Ecto neural progenitor cell (in vitro differentiated cells): ENCODE results near the gene TMEM190.
A peak's percentile ranks its signal among the peaks of the same experiment; 100 is the strongest.
"Not testable (repeated sequence)": the region's sequence is repeated elsewhere in the genome, so short reads cannot be mapped to it uniquely, and the experiment has no call there.

Experiments used
- DNase-seq: peaks from one replicate; pipeline ENCODE4 v3.0.0-alpha.2; 2018; ENCODE audit warnings: low spot score

Gene TMEM190

DNA sequence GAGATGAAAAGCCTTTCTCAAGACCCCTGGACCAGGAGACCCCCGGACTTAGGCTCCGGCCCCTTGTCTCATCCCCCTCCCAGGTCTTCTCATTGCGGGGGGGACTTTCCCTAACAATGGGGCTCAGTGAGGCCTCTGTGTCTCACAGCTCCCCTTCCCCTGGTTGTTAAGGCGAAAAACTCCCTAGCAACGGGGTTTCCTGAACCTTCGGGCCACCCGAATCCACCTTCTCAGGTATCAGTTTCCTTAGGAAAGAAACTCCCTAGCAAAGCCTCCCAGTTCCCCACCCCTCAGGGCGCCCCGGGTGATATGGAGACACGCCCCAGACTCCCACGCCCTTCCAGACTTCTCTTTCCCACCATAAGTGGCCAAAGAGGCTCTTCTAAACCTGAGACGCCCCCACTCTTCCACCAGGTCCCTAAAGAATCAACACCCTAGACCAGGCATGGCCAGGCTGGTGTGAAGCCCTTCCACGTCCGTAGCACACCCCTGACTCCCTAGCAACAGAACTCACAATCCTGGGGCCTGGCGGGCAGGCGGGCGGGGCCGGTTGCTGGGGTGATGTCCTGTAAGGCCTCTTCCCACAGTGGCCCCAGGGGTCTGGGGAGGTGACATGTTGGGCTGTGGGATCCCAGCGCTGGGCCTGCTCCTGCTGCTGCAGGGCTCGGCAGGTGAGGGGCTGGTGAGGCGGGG lies at the start of gene TMEM190:
TMEM190 (plus strand) TSS at position 586 of the 693 bp plus-strand sequence; CDS start at position 614, 28 bp downstream.
- DNase-seq: peak; percentile 74

DNA sequence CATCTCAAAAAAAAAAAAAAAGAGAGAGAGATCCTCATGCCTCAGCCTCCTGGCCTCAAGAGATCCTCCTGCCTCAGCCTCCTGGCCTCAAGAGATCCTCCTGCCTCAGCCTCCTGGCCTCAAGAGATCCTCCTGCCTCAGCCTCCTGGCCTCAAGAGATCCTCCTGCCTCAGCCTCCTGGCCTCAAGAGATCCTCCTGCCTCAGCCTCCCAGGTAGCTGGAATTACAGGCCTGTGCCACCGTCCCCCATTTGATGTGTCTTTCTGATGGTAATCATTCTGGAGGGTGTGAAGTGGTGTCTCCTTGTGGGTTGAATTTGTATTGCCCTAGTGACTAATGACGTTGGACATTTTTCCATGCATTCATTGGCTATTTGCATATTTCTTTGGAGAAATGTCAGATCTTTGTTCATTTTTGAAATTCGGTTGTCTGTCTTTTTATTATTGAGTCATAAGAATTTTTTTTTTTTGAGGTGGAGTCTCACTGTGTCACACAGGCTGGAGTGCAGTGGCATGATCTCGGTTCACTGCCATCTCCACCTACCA lies 47.8 kb upstream of the TMEM190 start:
- DNase-seq: not testable (repeated sequence)

DNA sequence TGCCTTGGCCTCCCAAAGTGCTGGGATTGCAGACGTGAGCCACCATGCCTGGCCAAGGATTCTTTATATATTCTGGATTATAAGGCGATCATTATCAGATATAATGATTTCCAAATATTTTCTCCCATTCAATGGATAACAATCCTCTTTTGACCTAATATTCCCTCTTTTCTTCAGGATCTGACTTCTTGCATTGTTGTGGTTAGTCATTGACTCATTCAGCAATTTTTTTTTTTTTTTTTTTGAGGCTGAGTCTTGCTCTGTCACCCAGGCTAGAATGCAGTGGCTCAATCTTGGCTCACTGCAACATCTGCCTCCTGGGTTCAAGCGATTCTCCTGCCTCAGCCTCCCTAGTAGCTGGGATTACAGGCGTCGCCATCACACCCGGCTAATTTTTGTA lies 46.8 kb upstream of the TMEM190 start:
- not testable (repeated sequence) for DNase-seq

DNA sequence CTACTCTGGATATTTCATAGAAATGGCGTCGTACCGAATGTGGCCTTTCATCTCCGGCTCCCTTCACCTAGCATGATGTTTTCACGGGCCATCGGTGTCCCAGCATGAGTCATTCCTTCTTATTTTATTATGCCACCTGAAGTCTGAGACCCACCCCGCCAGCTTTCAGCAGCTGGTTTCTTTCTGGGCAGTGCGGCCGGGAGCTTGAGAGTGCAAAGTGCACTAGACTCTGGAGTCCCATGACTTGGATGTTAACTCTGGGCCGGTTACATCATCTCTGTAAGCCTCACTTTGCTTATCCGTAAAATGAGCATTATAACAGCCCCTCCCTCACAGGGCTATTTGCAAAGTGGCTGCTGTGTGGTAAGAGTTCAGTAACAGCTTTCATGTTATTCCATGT lies 42.8 kb upstream of the TMEM190 start:
- DNase-seq: no peak

GRCh38 chr19:55336101-55336500 lies 40.5 kb upstream of the TMEM190 start:
- no peak for DNase-seq

GRCh38 chr19:55339105-55339888 lies 37.3 kb upstream of the TMEM190 start, which contains the start of gene KMT5C:
TSS of gene KMT5C (plus strand) at chr19:55339876. CDS start at chr19:55341937, 2,061 bp downstream.
- peak; percentile 100 for DNase-seq

GRCh38 chr19:55339889-55340783 lies 36.5 kb upstream of the TMEM190 start:
- DNase-seq: no peak

DNA sequence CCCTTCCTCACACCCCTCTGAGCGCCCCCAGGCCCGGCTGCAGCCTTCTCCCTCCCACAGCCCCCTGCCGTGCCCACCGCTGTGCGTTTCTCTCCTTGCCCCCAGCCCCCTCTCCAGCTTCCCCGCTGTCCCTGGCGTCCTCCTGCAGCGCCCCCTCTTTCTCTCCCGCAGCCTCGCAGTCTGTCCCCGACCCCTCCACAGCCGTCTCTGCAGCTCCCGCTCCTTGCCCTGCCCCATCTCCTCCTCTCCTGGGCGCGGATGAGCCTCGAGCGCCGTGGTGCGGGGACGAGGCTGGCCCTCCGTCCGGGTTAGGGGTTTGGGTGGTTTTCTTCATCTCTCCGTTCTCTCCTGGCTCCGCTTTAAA lies 35.9 kb upstream of the TMEM190 start:
- peak; percentile 68 for DNase-seq

DNA sequence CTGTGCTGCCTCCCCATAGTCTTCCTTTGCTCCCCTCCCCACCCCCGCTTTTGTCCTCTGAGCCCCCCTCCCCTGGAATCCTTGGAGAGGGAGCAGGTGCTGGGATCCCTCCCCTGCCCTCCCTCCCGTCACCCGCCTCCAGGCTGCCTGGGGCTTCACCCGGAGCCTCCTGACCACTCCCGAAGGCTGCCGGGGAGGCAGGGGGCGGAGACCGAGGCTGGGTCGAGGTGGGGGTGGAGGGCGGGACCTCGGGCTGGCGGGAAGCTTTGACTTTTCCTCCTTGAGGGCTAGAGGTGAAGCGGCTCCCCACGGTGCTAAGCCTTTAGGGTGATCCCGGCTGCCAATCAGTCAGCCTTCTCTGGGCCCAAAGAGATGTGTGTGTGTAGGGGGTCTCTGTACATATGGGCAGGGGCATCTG lies 35.4 kb upstream of the TMEM190 start:
- DNase-seq: peak; percentile 90

DNA sequence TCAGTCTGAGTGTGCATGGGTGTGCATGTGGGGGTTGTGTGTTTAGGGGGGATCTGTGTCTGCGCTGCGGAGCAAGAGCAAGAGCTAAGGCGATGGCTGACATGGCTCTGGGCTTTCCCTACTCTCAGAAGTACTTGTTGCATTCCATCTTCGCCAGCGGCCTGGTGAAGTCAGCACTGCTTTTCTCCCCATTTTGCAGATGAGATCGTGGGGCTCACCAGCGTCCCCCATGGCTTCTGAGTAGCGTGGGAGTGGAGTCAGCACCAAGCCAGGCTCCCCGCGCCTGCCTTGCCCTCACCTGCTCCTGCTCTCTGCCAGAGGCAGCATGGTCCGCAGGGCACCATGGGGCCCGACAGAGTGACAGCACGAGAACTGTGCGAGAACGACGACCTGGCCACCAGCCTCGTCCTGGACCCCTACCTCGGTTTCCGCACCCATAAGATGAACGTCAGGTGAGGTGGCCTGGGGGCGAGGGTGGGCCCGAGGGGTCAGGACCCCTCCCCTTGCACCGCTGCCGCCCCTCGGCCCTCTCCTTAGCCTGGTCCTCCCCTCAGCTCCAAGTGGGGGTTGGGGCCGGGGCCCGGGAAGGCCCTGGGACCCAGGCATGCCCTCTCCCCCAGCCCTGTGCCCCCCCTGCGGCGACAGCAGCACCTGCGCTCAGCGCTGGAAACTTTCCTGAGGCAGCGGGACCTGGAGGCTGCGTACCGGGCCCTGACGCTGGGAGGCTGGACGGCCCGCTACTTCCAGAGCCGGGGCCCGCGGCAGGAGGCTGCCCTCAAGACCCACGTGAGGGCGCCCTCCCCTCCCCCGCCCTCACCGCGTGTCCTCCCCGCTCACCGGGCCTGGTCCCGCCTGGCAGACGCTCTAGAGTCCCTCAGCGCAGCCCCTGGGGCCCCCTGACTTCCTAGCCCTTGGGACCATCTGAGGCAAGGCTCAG lies 34.8 kb upstream of the TMEM190 start:
- DNase-seq: no peak

- DNase-seq: no peak
Observed at GRCh38 chr19:55344444-55344843, 32.2 kb upstream of the TMEM190 start.

DNA sequence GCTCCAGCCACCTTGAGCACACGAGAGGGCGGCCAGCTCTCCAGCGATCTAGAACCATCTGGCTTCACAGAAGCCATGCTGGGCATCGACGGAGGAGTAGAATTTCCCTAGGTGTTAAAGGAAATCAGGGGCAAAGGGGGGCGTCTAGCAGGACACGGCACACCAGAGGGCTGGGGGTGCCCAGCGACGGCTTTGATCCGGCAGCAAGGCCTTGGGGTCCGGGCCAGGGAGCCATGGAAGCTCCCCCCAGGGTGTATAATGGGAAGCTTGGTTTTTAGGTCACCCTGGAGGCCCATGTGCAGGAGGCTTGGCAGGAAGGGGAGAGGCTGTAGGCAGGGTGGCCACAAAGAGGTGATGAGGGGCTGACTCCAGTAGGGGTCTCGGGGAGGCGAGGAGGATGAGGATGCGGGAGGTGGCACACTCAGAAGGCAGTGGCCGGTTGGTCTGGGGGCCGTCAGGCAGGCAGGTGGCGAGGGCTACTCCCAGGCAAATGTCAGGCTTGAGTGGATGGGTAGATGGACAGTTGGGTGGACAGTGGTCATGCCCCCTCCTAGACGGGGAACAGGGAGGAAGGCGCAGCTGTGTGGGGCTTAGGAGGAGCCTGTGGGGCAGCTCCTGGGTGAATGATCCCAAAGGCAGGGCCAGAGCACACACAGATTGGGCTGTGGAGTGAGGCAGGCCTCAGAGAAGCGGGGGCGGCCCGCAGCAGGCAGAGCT lies 31.4 kb upstream of the TMEM190 start:
- no peak for DNase-seq

DNA sequence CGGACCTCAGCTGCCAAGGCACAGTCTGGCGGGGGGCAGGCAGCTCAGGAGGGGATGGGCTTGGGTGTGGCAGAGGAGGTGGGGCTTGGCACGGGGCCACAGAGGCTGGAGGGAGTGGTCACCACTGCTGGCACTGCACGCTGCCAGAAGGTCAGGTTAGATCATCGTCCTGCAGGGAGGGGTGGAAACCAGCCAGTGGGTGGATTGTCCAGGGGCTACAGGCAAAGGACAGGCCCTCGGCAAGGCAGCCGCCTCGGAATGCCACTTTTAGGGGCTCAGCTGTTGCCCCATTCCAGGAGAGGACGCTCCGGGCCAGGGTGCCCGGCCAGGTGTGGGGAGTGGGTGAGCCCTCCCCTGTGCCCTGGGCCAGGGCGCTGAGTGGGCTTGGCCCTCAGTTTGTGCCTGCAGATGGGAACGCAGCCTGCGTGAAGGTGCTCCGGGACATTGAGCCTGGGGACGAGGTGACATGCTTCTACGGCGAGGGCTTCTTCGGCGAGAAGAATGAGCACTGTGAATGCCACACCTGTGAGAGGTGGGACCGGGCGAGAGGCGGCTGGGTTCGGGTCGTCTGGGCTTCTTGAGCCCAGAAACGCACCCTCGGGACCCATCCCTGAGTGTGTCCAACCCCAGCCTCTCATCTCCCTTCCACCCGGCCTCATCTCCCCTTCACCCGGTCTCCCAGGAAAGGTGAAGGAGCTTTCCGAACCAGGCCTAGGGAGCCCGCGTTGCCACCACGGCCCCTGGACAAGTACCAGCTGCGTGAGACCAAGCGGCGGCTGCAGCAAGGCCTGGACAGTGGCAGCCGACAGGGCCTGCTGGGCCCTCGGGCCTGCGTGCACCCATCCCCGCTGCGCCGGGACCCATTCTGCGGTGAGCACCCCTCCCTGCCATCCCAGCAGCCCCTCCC lies 30.6 kb upstream of the TMEM190 start:
- DNase-seq: no peak

GRCh38 chr19:55346725-55347441 lies 29.7 kb upstream of the TMEM190 start:
- DNase-seq: no peak

DNA sequence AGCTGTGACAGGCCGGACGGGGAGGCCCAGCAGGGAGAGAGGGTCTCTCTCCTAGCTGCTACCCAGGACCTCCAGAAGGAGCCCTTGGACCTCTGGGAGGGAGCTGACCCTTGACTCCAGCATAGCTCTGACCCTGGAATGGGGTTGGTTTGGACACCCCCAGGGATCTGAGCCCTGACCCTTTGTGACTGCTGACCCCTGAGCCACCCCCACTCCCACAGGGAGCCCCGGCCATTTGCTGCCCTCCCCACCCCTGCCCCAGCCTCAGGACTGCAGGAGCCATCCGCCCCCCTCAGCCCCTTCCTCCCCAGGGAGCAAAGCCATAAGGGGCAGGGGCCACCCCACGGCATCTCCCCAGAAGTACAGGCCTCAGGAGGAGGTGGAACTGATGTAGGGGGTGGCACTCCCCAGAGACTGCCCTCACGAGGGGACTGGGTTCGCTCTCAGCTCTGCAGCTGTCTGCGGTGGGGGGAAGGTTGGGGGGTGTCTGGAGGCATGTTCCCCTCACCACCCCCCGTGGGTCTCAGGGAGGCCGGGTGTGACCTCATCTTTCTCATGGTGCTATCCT lies 29.1 kb upstream of the TMEM190 start:
- no peak for DNase-seq

DNA sequence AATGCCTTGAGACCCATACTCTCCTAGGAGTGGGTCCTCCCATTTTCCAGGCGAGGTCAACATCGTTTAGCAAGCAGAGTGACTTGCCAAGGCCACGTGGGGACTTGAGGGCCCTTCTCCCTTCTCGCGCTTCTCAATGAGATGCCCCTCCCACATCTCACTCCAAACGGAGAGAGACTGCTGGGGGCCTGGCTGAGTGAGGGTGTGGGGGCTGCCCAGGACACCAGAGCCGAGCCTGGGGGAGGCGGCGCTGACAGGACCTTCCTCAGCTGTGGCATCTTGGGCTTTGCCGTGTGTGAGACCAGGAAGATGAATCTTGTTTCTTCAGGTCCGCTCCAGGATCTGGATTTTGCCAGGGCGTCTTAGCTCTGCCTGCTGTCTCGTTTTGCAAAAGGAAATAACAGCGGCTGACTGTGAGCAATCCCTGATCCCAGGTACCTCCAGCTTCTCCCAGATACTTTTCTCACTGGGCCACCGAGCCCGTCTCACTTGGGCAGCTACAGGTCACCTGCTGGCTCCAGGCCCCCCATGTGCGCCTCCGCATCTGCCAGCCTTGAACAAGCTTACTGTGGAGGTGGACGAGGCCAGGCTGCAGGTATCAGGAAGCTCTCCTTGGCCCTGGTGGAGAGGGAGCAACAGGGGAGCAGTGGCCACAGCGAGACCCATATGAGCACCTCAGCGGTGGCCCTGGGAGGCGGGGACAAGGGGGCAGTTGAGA lies 28.1 kb upstream of the TMEM190 start:
- no peak for DNase-seq

- DNase-seq: no peak
Observed at GRCh38 chr19:55350620-55351315, 25.9 kb upstream of the TMEM190 start.
